ENCODE data around the gene SPATS2. TPM values are rescaled to one million over a fixed set of nuclear protein-coding genes. Genes with fewer than 3 reads are reported as not detected.

The SPATS2 gene
- polyA plus RNA-seq, 1 of the 3 experiments (the other 2 are of a cell fraction) = 72.9 TPM

- no peak for DNase-seq
- Histone ChIP-seq H3K4me3 (ENCODE audit: low read depth in 2 of 2, low read length in 1 of 2) (peak overlapping the region; percentile 90 to 99), H3K9me2 (no peaks in the 10 kb centered on the region), H3F3A (replicated peaks; ENCODE audit: insufficient read depth) (no peaks in the 10 kb centered on the region), H3K36me3 (replicated peaks in 1 of 2; ENCODE audit: control insufficient read depth in 1 of 2, insufficient read depth in 2 of 2, low read length in 1 of 2) (peaks cover 5 to 36% of the 10 kb centered on the region in 2 experiments), H3K4me1 (ENCODE audit: control insufficient read depth in 1 of 2, insufficient read depth in 2 of 2, low read depth in 1 of 2, low read length in 1 of 2) (peaks cover 7 to 14% of the 10 kb centered on the region in 2 experiments; a peak in 3 of 4 replicates), H3K79me2 (ENCODE audit: insufficient read depth) (peaks cover 68% of the 10 kb centered on the region), H3K4me2 (peak overlapping the region; percentile 93), H3K9me3 (no peaks in the 10 kb centered on the region), H3K27ac (ENCODE audit: low read depth in 2 of 2, low read length in 1 of 2) (peak overlapping the region; percentile 85 to 95; a peak in 3 of 4 replicates), H3K27me3 (ENCODE audit: insufficient read depth) (no peaks in the 10 kb centered on the region), H2AFZ (ENCODE audit: low read depth) (peak overlapping the region; percentile 94), H4K20me1 (ENCODE audit: insufficient read depth) (no peaks in the 10 kb centered on the region), H3K9ac (peak overlapping the region; percentile 92)
- ChIA-PET POLR2A (interaction anchor here (1.0 to 1.4 kb wide), 5 partner anchors 9 to 209 kb away, joined by 4 to 9 read pairs (median 4); no protein-coding TSS in a partner anchor), CTCF (interaction anchor here (1.0 to 1.8 kb wide), 8 partner anchors 13 to 224 kb away, joined by 3 to 15 read pairs (median 6); partner anchors contain the start of gene DNAJC22)
- TF ChIP-seq FOXM1 (IDR thresholded peaks at IDR 0.05; ENCODE audit: low read depth) (no peak), ELF1 (IDR thresholded peaks at IDR 0.05) (no peak), TEAD4 (IDR thresholded peaks at IDR 0.05; ENCODE audit: borderline replicate concordance, insufficient read depth) (no peak), NFIC (IDR thresholded peaks at IDR 0.05; ENCODE audit: borderline replicate concordance) (no peak), GATA2 (CRISPR knock-in tag; IDR thresholded peaks at IDR 0.05) (no peak), MAX (IDR thresholded peaks at IDR 0.05; ENCODE audit: low read depth) (no peak), JUND (IDR thresholded peaks at IDR 0.05) (no peak), SMC3 (IDR thresholded peaks at IDR 0.05; ENCODE audit: low read depth, low read length) (no peak), RXRA (IDR thresholded peaks at IDR 0.05; ENCODE audit: borderline replicate concordance, low read depth) (no peak), USF2 (IDR thresholded peaks at IDR 0.05; ENCODE audit: borderline replicate concordance, low read depth, low read length) (no peak), EZH2phosphoT487 (IDR thresholded peaks at IDR 0.05; ENCODE audit: borderline replicate concordance, low read depth) (no peak), CTCF (IDR thresholded peaks at IDR 0.05) (no peak), GABPA (IDR thresholded peaks at IDR 0.05; ENCODE audit: low read depth) (no peak), SIN3A (IDR thresholded peaks at IDR 0.05; ENCODE audit: borderline replicate concordance, low read depth, low read length) (no peak), YY1 (IDR thresholded peaks at IDR 0.05; ENCODE audit: low read depth) (no peak), POLR2AphosphoS5 (IDR thresholded peaks at IDR 0.05; ENCODE audit: low read depth, low read length) (no peak), FOXJ3 (CRISPR knock-in tag; IDR thresholded peaks at IDR 0.05) (no peak), USF1 (IDR thresholded peaks at IDR 0.05; ENCODE audit: borderline replicate concordance, low read depth) (no peak)
- 2% methylated on average over 6 of the region's 11 CpGs for WGBS (ENCODE audit: low lambda C conversion rate)
These were observed 200.0 kb downstream of the SPATS2 start for GRCh38 chr12:49567302-49567610.
